ENCODE measurements around the gene C2CD4A.

Gene C2CD4A

GRCh38 chr15:62054979-62055378 is 11.8 kb upstream of the C2CD4A start:
- H3K36me3 Mint-ChIP-seq = peaks cover 4% of the 10 kb centered on the region
- no peaks in the 10 kb centered on the region for H3K27me3 Mint-ChIP-seq
- H3K27ac Mint-ChIP-seq = no peak overlapping the region

DNA sequence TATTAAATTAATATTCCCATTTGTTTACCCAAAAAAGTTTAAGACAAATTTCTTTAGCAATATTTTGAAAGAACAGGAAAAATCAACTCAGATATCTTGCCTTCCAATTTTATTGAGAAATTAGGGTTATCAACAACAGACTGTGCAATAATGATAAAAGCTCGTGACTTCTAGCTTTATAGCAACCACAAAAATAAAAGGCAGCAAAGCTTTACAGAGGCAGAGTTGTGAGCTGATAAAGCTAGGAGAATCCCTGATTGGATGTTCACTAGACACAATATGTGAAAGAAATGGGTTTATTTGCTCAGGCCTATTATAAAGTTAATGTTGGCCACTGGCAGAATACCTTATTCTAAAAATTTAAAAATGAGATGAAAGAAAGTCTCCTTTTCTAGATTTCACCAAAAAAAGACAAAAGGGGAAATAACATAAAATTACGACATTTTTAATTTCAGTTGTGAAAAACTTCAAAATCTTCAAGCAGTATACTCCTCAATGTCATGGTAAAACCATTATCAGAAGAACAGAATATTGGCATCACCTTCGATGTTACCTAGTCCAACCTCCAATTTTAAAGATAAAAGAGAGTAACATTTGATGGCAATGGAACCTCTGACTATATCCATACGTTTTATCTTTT is 9.3 kb upstream of the C2CD4A start:
- Mint-ChIP-seq H3K27me3 (no peaks in the 10 kb centered on the region), H3K36me3 (peaks cover 2% of the 10 kb centered on the region), H3K9me3 (no peaks in the 10 kb centered on the region), H3K4me1 (peaks cover 82% of the 10 kb centered on the region), H3K4me3 (no peak overlapping the region), H3K27ac (no peak overlapping the region)

More at GRCh38 chr15:62054979-62055378, 11.8 kb upstream of the C2CD4A start:
- Mint-ChIP-seq H3K4me3 (no peak overlapping the region), H3K9me3 (no peaks in the 10 kb centered on the region), H3K4me1 (peaks cover 83% of the 10 kb centered on the region)

GRCh38 chr15:62058327-62059028 is 8.3 kb upstream of the C2CD4A start:
- Mint-ChIP-seq H3K27me3 (no peaks in the 10 kb centered on the region), H3K4me1 (peaks cover 77% of the 10 kb centered on the region), H3K36me3 (peaks cover 2% of the 10 kb centered on the region)

GRCh38 chr15:62059108-62059815 is 7.5 kb upstream of the C2CD4A start:
- peak overlapping the region; percentile 99 for H3K4me3 Mint-ChIP-seq
- H3K27ac Mint-ChIP-seq = peak overlapping the region; percentile 99
- H3K27me3 Mint-ChIP-seq = no peaks in the 10 kb centered on the region
- no peaks in the 10 kb centered on the region for H3K9me3 Mint-ChIP-seq
- peaks cover 2% of the 10 kb centered on the region for H3K36me3 Mint-ChIP-seq
- H3K4me1 Mint-ChIP-seq = peaks cover 75% of the 10 kb centered on the region

More at GRCh38 chr15:62058327-62059028, 8.3 kb upstream of the C2CD4A start:
- peak overlapping the region; percentile 99 for H3K4me3 Mint-ChIP-seq
- no peaks in the 10 kb centered on the region for H3K9me3 Mint-ChIP-seq
- H3K27ac Mint-ChIP-seq = peak overlapping the region; percentile 75

GRCh38 chr15:62059816-62060112 is 7.0 kb upstream of the C2CD4A start:
- Mint-ChIP-seq H3K4me3 (peak overlapping the region; percentile 99), H3K36me3 (peaks cover 2% of the 10 kb centered on the region), H3K9me3 (no peaks in the 10 kb centered on the region), H3K27ac (peak overlapping the region; percentile 99), H3K4me1 (peaks cover 70% of the 10 kb centered on the region), H3K27me3 (no peaks in the 10 kb centered on the region)

DNA sequence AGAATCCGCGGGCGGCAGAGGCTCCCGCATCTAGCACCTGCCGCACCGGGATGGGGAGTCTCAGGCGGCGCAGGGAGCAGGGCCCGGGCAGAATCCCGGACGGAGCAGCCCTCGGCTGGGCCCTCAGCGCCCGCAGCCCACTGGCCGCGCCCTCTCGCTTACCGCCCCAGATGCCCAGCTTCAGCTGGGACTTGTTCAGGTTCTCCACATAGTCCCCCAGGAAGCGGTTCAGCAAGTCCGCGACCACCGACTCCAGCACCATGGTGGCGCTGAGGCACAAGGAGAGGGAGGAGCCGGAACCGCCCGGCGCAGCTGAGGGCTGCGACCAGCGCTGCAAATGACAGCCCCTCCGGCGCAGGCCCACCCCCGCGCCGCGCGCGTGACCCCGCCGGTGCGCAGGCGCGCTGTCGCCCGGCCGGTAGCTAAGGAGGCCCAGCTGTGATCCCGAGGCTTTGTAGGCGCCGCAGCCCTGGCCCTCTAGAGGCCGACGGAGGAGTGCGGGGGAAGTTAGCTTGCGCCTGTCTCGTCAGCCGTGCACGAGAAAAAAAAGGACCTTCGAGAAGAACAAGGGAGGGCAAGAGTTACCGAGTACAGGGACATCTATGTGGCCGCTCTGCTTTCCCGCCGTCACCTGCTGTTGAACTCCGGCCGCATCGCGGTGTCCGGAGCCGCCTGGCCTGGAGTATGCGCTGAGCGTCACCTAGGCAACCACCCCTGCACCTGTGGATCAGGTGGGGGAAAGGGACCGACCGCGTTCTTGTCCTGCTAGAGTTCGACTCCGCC is 6.5 kb upstream of the C2CD4A start, which contains the start of gene VPS13C:
VPS13C (minus strand) TSS at position 335 of the 783 bp plus-strand sequence; CDS start at position 262, 73 bp downstream.
- H3K36me3 Mint-ChIP-seq = peaks cover 2% of the 10 kb centered on the region
- H3K27ac Mint-ChIP-seq = peak within 1 kb of the TSS; percentile 99
- no peaks in the 10 kb centered on the region for H3K27me3 Mint-ChIP-seq
- H3K4me1 Mint-ChIP-seq = peaks cover 64% of the 10 kb centered on the region
- H3K9me3 Mint-ChIP-seq = no peaks in the 10 kb centered on the region
- peak within 1 kb of the TSS; percentile 99 for H3K4me3 Mint-ChIP-seq

DNA sequence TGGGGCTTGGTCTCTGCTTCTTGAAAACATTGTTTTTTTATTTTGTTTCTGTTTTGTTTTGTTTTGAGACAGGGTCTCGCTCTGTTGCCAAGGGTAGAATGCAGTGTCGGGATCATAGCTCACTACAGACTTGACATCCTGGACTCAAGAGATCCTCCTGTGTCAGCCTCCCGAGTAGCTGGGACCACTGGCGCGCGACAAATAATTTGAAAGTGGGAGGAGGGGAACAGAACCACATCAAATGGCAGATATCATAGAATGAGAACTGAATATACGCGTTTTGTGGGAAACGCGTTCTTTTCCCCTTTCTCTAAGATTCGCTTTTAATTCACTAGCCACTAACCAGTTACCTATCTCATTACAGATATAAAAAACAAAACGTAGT is 5.9 kb upstream of the C2CD4A start:
- peaks cover 2% of the 10 kb centered on the region for H3K36me3 Mint-ChIP-seq
- peak overlapping the region; percentile 97 for H3K27ac Mint-ChIP-seq
- no peaks in the 10 kb centered on the region for H3K9me3 Mint-ChIP-seq
- H3K4me1 Mint-ChIP-seq = peaks cover 58% of the 10 kb centered on the region
- peak overlapping the region; percentile 99 for H3K4me3 Mint-ChIP-seq
- no peaks in the 10 kb centered on the region for H3K27me3 Mint-ChIP-seq

- peaks cover 15% of the 10 kb centered on the region for H3K27me3 Mint-ChIP-seq
- no peak overlapping the region for H3K4me3 Mint-ChIP-seq
Measured at GRCh38 chr15:62063825-62064635, 2.7 kb upstream of the C2CD4A start.

DNA sequence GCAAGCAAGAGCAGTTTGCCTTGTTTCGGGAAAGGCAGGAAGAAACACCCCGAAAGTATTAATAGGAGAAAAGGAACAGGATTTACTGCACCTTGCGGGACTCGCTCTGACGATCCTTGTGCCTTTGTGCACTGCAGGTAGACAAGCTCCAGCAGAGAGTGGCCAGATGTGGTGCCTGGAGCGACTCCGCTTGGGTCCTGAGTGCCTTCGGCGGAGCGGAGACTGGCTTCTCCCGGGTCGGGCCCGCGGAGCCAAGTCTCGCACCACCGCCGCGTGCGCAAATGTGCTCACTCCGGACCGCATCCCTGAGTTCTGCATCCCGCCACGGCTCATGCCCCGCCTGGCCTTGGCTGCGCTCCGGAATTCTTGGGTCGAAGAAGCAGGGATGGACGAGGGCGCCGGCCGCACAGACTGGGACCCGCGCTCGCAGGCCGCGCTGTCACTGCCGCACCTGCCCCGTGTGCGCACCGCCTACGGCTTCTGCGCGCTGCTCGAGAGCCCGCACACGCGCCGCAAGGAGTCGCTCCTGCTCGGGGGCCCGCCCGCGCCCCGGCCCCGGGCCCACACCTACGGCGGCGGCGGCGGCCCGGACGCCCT is 769 bp downstream of the C2CD4A start:
- no peaks in the 10 kb centered on the region for H3K9me3 Mint-ChIP-seq
- peak overlapping the region; percentile 90 for H3K4me3 Mint-ChIP-seq
- H3K27ac Mint-ChIP-seq = peak overlapping the region; percentile 88
- no peaks in the 10 kb centered on the region for H3K36me3 Mint-ChIP-seq
- peaks cover 17% of the 10 kb centered on the region for H3K27me3 Mint-ChIP-seq
- peaks cover 29% of the 10 kb centered on the region for H3K4me1 Mint-ChIP-seq

More at GRCh38 chr15:62063825-62064635, 2.7 kb upstream of the C2CD4A start:
- H3K36me3 Mint-ChIP-seq = no peaks in the 10 kb centered on the region
- no peak overlapping the region for H3K27ac Mint-ChIP-seq
- peaks cover 52% of the 10 kb centered on the region for H3K4me1 Mint-ChIP-seq
- H3K9me3 Mint-ChIP-seq = no peaks in the 10 kb centered on the region

DNA sequence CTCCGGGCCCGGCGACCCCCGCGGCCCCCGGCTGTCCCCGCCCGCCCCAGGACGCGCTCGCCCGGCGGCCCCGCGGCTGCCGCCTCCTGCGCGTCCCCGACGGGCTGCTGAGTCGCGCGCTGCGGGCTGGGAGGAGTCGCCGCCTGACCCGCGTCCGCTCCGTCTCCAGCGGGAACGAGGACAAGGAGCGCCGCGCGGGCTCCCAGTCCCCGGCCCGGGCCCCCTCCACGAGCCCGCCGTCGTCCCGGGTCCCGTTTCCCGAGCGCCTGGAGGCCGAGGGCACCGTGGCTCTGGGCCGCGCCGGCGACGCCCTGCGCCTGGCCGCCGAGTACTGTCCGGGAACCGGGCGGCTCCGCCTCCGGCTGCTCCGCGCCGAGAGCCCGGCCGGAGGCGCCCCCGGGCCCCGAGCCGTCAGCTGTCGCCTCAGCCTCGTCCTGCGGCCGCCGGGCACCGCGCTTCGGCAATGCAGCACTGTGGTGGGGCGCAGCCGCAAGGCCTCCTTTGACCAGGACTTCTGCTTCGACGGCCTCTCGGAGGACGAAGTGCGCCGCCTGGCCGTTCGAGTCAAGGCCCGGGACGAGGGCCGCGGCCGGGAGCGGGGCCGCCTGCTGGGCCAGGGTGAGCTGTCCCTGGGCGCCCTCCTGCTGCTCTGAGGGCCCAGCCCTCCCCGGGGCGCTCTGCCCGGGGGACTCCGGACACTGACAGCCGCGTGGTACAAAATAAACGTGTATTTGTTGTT is 1.5 kb downstream of the C2CD4A start:
- Mint-ChIP-seq H3K4me1 (peaks cover 27% of the 10 kb centered on the region), H3K4me3 (peak overlapping the region; percentile 81), H3K27ac (peak overlapping the region; percentile 57), H3K36me3 (no peaks in the 10 kb centered on the region), H3K9me3 (no peaks in the 10 kb centered on the region), H3K27me3 (peaks cover 19% of the 10 kb centered on the region)

DNA sequence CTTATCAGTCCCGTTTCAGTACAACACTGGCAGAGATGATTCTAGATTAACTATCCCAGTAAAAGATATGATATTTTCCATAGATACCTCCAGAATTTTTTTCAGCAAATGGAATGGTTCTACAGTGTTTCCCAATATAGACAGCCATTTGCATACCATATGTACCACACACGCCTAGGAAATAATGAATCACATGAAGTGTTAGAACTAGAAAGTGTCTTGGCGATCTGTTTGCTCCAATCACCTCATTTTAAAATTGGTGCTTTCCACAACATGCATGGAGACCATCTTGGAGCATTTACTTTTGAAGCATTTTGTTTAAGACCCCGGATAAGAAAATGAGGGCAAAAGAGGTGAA is 2.0 kb downstream of the C2CD4A start:
- Mint-ChIP-seq H3K4me3 (peak overlapping the region; percentile 81), H3K27me3 (peaks cover 19% of the 10 kb centered on the region), H3K9me3 (no peaks in the 10 kb centered on the region), H3K36me3 (no peaks in the 10 kb centered on the region), H3K4me1 (peaks cover 22% of the 10 kb centered on the region), H3K27ac (peak overlapping the region; percentile 57)

DNA sequence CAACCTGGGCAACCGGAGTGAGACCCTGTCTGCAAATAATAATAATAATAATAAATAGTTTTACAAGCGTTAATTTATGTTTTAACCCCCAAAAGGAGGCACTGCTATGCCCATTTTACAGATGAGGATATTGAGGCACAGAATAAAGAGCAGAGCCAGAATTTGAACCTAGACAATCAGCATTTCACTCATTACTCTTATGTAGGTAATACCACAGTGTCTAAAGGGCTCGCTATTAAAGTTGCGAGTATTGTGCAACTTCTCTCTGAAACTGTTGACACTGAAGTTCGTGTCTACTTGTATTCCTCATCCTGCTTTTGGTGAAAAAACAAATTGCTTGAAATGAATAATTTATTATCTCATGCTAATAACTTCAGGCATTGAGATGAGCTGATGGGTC is 2.8 kb downstream of the C2CD4A start:
- peaks cover 19% of the 10 kb centered on the region for H3K4me1 Mint-ChIP-seq
- H3K27me3 Mint-ChIP-seq = peaks cover 19% of the 10 kb centered on the region

DNA sequence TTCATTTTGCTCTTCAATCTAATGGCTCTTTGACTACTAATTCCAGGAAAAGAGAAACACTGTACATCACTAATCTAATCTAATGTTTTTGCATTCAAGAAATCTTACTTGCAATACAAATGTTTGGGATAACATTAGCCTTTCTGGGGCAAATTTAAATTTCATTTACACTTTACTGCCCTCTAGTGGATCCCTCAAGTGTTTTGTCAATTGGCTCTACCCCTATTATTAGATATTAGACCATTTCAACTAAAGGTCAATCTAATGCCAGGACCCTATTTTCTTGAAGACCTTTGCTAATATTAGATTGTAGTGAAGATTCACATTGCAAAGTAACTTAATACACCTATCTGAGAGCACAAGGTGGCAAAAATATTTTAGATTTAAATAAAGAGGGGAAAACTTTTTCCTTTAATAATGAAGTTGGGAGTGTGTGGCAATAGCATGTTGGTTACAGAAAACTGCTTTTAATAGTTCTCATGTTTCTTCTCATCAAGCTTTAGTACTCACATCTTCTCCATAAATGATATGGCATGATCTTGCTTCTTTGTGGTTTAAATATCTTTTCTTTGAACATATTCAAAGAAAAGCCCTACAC is 5.0 kb downstream of the C2CD4A start:
- H3K4me3 Mint-ChIP-seq = no peak overlapping the region
- H3K9me3 Mint-ChIP-seq = no peaks in the 10 kb centered on the region
- H3K4me1 Mint-ChIP-seq = peaks cover 12% of the 10 kb centered on the region
- H3K36me3 Mint-ChIP-seq = no peaks in the 10 kb centered on the region
- H3K27me3 Mint-ChIP-seq = peaks cover 12% of the 10 kb centered on the region
- no peak overlapping the region for H3K27ac Mint-ChIP-seq

More for the DNA sequence above, 2.8 kb downstream of the C2CD4A start:
- Mint-ChIP-seq H3K36me3 (no peaks in the 10 kb centered on the region), H3K4me3 (no peak overlapping the region), H3K27ac (no peak overlapping the region), H3K9me3 (no peaks in the 10 kb centered on the region)
